Adrenal gland (tissue), 12 donors: ENCODE measurements around the gene VPS54. TPM values are rescaled to one million over a fixed set of nuclear protein-coding genes. Genes with fewer than 3 reads are reported as not detected.
"Not testable (repeated sequence)": the region's sequence is repeated elsewhere in the genome, so short reads cannot be mapped to it uniquely, and the experiment has no call there.

Source experiments
- DNase-seq, 7 donors: peaks; one replicate each; pipeline ENCODE4 v3.0.0-alpha.2; 2019 to 2020
- H3K27ac ChIP-seq, 5 donors: fragments of 200-600 bp; sonication (generic) in 4 of 5; 1 replicate in 3 of 5; 2 replicates in 2 of 5; pipeline versions ENCODE4 v1.5.1 to v1.8.0; 2016 to 2020; ENCODE audit warnings: mild to moderate bottlenecking in 1 of 5
- H3K27me3 ChIP-seq: fragments of 200-600 bp; 2 replicates; pipeline ENCODE4 v1.8.0; 2021
- H3K36me3 ChIP-seq, 2 donors: fragments of 200-600 bp; replicated peaks in 1 of 2; 1 replicate in 1 of 2; 2 replicates in 1 of 2; pipeline versions ENCODE4 v1.5.1 to v1.8.0; 2018 to 2022
- H3K4me1 ChIP-seq, 2 donors: fragments of 200-600 bp; replicated peaks in 1 of 2; 1 replicate in 1 of 2; 2 replicates in 1 of 2; pipeline versions ENCODE4 v1.5.1 to v1.8.0; 2018 to 2021
- H3K4me3 ChIP-seq, 4 donors: fragments of 200-600 bp; sonication (generic) in 3 of 4; one replicate each; pipeline ENCODE4 v1.5.1; 2016 to 2018
- H3K9me3 ChIP-seq, 3 donors: fragments of 200-600 bp; sonication (generic) in 1 of 3; replicated peaks in 1 of 3; 1 replicate in 2 of 3; 2 replicates in 1 of 3; pipeline versions ENCODE4 v1.5.1 to v1.8.0; 2016 to 2021
- CTCF ChIP-seq, 6 experiments: fragments of 450-650 bp in 4 of 6; fragments of 200-600 bp in 2 of 6; sonication (generic) in 1 of 6; IDR thresholded peaks; 1 replicate in 5 of 6; 2 replicates in 1 of 6; pipeline versions ENCODE4 v1.5.1 to v1.8.0; 2016 to 2021; ENCODE audit warnings: antibody characterized with exemption in 6 of 6, mild to moderate bottlenecking in 2 of 6, moderate library complexity in 1 of 6
- POLR2A ChIP-seq, 2 donors: fragments of 450-650 bp; IDR thresholded peaks; one replicate each; pipeline ENCODE4 v1.6.1; 2017; ENCODE audit warnings: antibody characterized with exemption in 2 of 2, mild to moderate bottlenecking in 2 of 2, moderate library complexity in 1 of 2
- WGBS, 4 donors: extraction: QIAGEN DNeasy Blood & Tissue Kit in 2 of 4; methylation state at CpG; one replicate each; pipeline versions ENCODE4 v1.1.5 to v1.1.7; 2013 to 2017; 5-methylcytosine and 5-hydroxymethylcytosine counted together
- intact Hi-C, 2 donors: fragments of 100-400 bp; cut with DNase I; formaldehyde crosslinking; loops; one replicate each; pipeline versions ENCODE4 v1.14.1 to v1.15.0; 2022 to 2023
- polyA plus RNA-seq, 3 donors: library from polyadenylated mRNA; stranded (reverse); fragments of 200-250 nt in 2 of 3; fragments of 350-450 nt in 1 of 3; fragmentation: Illumina TruSeq in 1 of 3; extraction: RNeasy Lipid Tissue Mini Kit (QIAGEN cat#74804) in 1 of 3; gene quantifications; one replicate each; pipeline ENCODE4 v1.2.3, GENCODE V29; 2013 to 2014
- total RNA-seq, 9 donors: library from RNA; depleted of rRNA in 4 of 9; stranded (reverse); fragments of >200 nt in 4 of 9; fragments of 120-200 nt in 1 of 9; fragmentation: NEBNext Ultra II Directional in 1 of 9; extraction: Animal tissue kit (Norgen Biotek cat#: 25700) in 1 of 9; gene quantifications; one replicate each; pipeline versions ENCODE4 v1.1.0 to v1.2.4, GENCODE V29; 2013 to 2023
- donor health status: healthy with polysubstance abuse.
- donor health status: Bipolar disorder and iron deficiency.
- donor health status: DM: yes; HTN: yes; CAD: no.
- donor health status: DM: no; HTN: no; CAD: no.
- donor health status: DM: no; HTN: no; CAD: no.
- donor health status: DM: yes; HTN: yes; CAD: no.

The VPS54 gene
- total and polyA plus RNA-seq, 12 donors, result 15.1 to 38.9 (median 19.0) TPM

- no peak for DNase-seq
- intact Hi-C loops, result no loop called here
- no peaks in the 10 kb centered on the region for H3K36me3 ChIP-seq
- no peak overlapping the region for H3K4me3 ChIP-seq
- H3K27me3 ChIP-seq, result no peaks in the 10 kb centered on the region
- no peak for TF ChIP-seq POLR2A (IDR thresholded peaks at IDR 0.05)
- H3K27ac ChIP-seq, result no peak overlapping the region
- 93 to 99% (median 96%) methylated on average over 5 of the region's 5 CpGs for WGBS, 4 donors
- H3K9me3 ChIP-seq, result no peaks in the 10 kb centered on the region
- no peaks in the 10 kb centered on the region for H3K4me1 ChIP-seq
Measured at GRCh38 chr2:63977904-63978303, 41.3 kb downstream of the VPS54 start.

DNA sequence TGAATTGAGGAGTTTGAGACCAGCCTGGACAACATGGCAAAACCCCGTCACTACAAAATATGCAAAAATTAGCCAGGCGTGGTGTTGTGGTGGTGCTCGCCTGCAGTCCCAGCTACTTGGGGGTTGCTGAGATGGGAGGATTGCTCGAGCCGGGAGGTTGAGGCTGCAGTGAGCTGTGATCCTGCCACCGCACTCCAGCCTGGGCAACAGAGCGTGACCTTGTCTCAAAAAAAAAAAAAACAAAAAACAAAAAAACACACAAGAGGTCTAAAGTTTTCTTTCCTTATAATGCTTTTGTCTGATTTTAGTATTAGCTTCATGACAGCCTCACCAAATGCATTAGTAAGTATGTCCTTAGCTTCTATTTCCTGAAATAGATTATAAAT, 43.1 kb downstream of the VPS54 start:
- Histone ChIP-seq H3K4me1 (no peaks in the 10 kb centered on the region), H3K9me3 (no peaks in the 10 kb centered on the region), H3K27me3 (no peaks in the 10 kb centered on the region), H3K27ac (no peak overlapping the region), H3K36me3 (peaks cover 0 to 13% of the 10 kb centered on the region in 2 donors), H3K4me3 (no peak overlapping the region)
- TF ChIP-seq CTCF (IDR thresholded peaks at IDR 0.05) (no peak), POLR2A (IDR thresholded peaks at IDR 0.05) (no peak)
- 83 to 99% (median 96%) methylated on average over 7 of the region's 7 CpGs for WGBS, 4 donors
- intact Hi-C loops, result no loop called here
- DNase-seq, result no peak

DNA sequence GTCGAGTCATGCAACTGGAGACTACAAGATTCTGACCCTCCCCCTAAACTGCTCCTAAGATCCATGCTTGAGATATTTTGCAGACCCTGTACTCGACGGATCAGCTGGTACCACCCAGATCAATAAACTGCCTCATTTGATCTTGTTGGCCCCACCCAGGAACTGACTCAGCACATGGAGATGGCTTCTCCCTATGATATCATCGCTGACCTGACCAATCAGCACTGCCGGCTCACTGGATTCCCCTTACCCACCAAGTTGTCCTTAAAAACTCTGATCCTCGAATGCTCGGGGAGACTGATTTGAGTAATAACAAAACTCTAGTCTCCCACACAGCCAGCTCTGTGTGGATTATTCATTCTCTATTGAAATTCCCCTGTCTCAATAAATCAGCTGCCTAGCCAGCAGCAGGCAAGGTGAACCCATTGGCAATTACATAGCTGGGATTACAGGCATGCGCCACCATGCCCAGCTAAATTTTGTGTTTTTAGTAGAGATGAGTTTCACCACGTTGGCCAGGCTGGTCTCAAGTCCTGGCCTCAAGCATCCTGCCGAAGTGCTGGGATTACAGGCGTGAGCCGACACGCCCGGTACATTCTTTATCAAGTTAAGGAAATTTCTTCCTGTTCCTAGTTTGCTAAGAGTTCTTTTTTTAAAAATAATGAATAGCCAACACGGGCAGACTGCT, 43.6 kb downstream of the VPS54 start:
- 91 to 97% (median 94%) methylated on average over 15 of the region's 15 CpGs for WGBS, 4 donors
- H3K27me3 ChIP-seq, result no peaks in the 10 kb centered on the region
- H3K4me3 ChIP-seq, result no peak overlapping the region
- no peaks in the 10 kb centered on the region for H3K9me3 ChIP-seq
- no peaks in the 10 kb centered on the region for H3K4me1 ChIP-seq
- H3K36me3 ChIP-seq, result peaks cover 0 to 13% of the 10 kb centered on the region in 2 donors
- TF ChIP-seq POLR2A (IDR thresholded peaks at IDR 0.05) (no peak), CTCF (IDR thresholded peaks at IDR 0.05) (no peak)
- intact Hi-C loops, result no loop called here
- DNase-seq, result no peak
- H3K27ac ChIP-seq, result no peak overlapping the region

DNA sequence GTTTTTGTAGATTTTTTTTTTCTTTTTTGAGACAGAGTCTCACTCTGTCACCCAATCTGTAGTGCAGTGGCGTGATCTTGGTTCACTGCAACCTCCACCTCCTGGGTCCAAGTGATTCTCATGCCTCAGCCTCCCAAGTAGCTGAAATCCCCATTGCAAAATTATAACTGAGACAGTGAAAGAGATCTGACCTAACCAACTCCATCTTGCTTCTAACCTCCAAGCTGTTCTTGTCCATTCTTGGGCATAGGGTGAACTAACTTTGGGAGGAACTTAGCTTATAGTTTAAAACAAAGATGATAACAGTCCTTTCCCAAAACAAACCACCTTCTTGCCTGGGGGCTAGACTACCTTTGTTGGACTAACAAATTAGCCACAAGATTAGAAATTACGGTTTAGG, 44.2 kb downstream of the VPS54 start:
- H3K27ac ChIP-seq, intact Hi-C loops, H3K27me3 ChIP-seq, H3K4me3 ChIP-seq, DNase-seq, H3K9me3 ChIP-seq, H3K4me1 ChIP-seq: not testable (repeated sequence)
- WGBS, 4 donors, result 89 to 100% (median 99%) methylated on average over 2 of the region's 2 CpGs
- peaks cover 0 to 13% of the 10 kb centered on the region in 2 donors for H3K36me3 ChIP-seq

DNA sequence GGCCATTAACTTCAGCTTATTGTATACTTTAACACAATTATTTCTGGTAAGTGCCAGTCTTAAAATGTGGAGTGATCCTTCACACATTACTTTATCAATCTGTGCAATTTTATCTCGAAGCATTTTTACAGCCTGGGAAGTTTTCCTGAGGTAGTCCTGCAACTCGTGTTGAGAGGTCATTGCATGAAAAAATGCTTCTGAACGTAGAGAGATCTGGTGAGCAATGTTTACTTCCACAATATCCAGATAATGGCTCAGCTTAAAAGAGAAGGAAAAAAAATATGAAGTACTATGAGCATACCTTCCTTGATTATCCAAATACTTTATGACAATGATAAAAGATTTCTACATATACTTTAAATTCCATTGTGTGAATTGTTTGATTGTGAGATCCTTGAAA, 57.0 kb downstream of the VPS54 start:
- H3K9me3 ChIP-seq, result peaks cover 0 to 3% (median 0%) of the 10 kb centered on the region in 3 donors
- TF ChIP-seq CTCF (IDR thresholded peaks at IDR 0.05), result no peak
- no peak for TF ChIP-seq POLR2A (IDR thresholded peaks at IDR 0.05)
- H3K4me1 ChIP-seq, result no peaks in the 10 kb centered on the region
- 60 to 72% (median 64%) methylated on average over 3 of the region's 3 CpGs for WGBS, 4 donors
- no peak overlapping the region for H3K4me3 ChIP-seq
- intact Hi-C loops, result no loop called here
- H3K36me3 ChIP-seq, result no peaks in the 10 kb centered on the region
- H3K27me3 ChIP-seq, result no peaks in the 10 kb centered on the region
- DNase-seq, result no peak
- no peak overlapping the region for H3K27ac ChIP-seq
